G401 (cell line): Measurements from ENCODE around the gene P2RY6. TPM values are rescaled to one million over a fixed set of nuclear protein-coding genes. Genes with fewer than 3 reads are reported as not detected.

Experiments used
- DNase-seq: peaks from one replicate; pipeline ENCODE4 v3.0.0-alpha.2; 2015; ENCODE audit warnings: low spot score
- in situ Hi-C: cut with HindIII; loops from 2 replicates; pipeline ENCODE4 v1.10.0; 2016; ENCODE audit warnings: low sequenced_read_pairs, mixed read lengths
- total RNA-seq: library from RNA; depleted of rRNA; stranded (reverse); fragments of >200 nt; shearing (Covaris generic); gene quantifications from 2 replicates; pipeline ENCODE4 v1.2.3, GENCODE V29; 2014; rRNA removed

Gene P2RY6
- total RNA-seq, 1 experiment from 2014 or later = not detected

- in situ Hi-C loops = no loop called here
- DNase-seq = peak; percentile 57
These were observed 71.1 kb downstream of the P2RY6 start for GRCh38 chr11:73343076-73343873.

- in situ Hi-C loops = no loop called here
- DNase-seq = peak; percentile 79
These were observed 72.1 kb downstream of the P2RY6 start for GRCh38 chr11:73344191-73344607.

GRCh38 chr11:73345481-73346160 lies 73.5 kb downstream of the P2RY6 start:
- in situ Hi-C loops = no loop called here
- peak; percentile 76 for DNase-seq

GRCh38 chr11:73346186-73346935 lies 74.2 kb downstream of the P2RY6 start:
- in situ Hi-C loops = no loop called here

GRCh38 chr11:73347067-73347466 lies 74.9 kb downstream of the P2RY6 start:
- in situ Hi-C loops = no loop called here
- peak; percentile 58 for DNase-seq

More at GRCh38 chr11:73346186-73346935, 74.2 kb downstream of the P2RY6 start:
- no peak for DNase-seq

Other genes starting within 250 kb of the P2RY6 start
- gene FCHSD2, start 130.0 kb upstream of the P2RY6 start, total RNA-seq = 4.1 and 11.0 TPM in 2 replicates
- gene P2RY2, start 54.1 kb upstream of the P2RY6 start, total RNA-seq = not detected in 2 replicates
- 19.9 and 31.0 TPM in 2 replicates for gene ARHGEF17, start 35.9 kb downstream of the P2RY6 start, total RNA-seq
- gene RELT, start 104.1 kb downstream of the P2RY6 start, total RNA-seq = 6.2 and 6.7 TPM in 2 replicates